ENCODE results near the gene SF3B4.

The SF3B4 gene

GRCh38 chr1:149885339-149886120 is 42.1 kb downstream of the SF3B4 start:
- Histone ChIP-seq H3K9ac (ENCODE audit: low read length) (peak overlapping the region; percentile 95), H3F3A (ENCODE audit: insufficient read depth, low read length) (peaks cover 8% of the 10 kb centered on the region), H3K27ac (ENCODE audit: low read depth, low read length, poor library complexity, severe bottlenecking) (peak overlapping the region; percentile 99)

GRCh38 chr1:149884433-149885338 is 42.9 kb downstream of the SF3B4 start:
- H3K4me2 ChIP-seq (ENCODE audit: low read length): peak overlapping the region; percentile 98
- no peaks in the 10 kb centered on the region for H3K36me3 ChIP-seq (ENCODE audit: insufficient read depth, low read length)
- no peaks in the 10 kb centered on the region for H3K27me3 ChIP-seq (ENCODE audit: insufficient read depth, low read length)
- H3K9me2 ChIP-seq (ENCODE audit: low read depth, low read length): no peaks in the 10 kb centered on the region
- no peak overlapping the region for H2AFZ ChIP-seq (ENCODE audit: low read length)
- peak overlapping the region; percentile 99 for H3K27ac ChIP-seq (ENCODE audit: low read depth, low read length, poor library complexity, severe bottlenecking)
- H3F3A ChIP-seq (ENCODE audit: insufficient read depth, low read length): peaks cover 8% of the 10 kb centered on the region
- TF ChIP-seq CTCF (IDR thresholded peaks at IDR 0.05; ENCODE audit: low read length) (no peak), EZH2 (IDR thresholded peaks at IDR 0.05; ENCODE audit: borderline replicate concordance, low read length) (no peak)
- H4K20me1 ChIP-seq (ENCODE audit: insufficient read depth, low read length): no peaks in the 10 kb centered on the region
- peak overlapping the region; percentile 73 for H3K4me3 ChIP-seq (ENCODE audit: low read depth, low read length, poor library complexity, severe bottlenecking)
- H3K4me1 ChIP-seq (ENCODE audit: insufficient read depth, low read length, severe bottlenecking): peaks cover 31% of the 10 kb centered on the region
- H3K79me2 ChIP-seq (ENCODE audit: insufficient read depth, low read length): no peaks in the 10 kb centered on the region
- H3K9me3 ChIP-seq (ENCODE audit: low read length): no peaks in the 10 kb centered on the region
- H3K9ac ChIP-seq (ENCODE audit: low read length): peak overlapping the region; percentile 95

More at GRCh38 chr1:149885339-149886120, 42.1 kb downstream of the SF3B4 start:
- H3K9me3 ChIP-seq (ENCODE audit: low read length): no peaks in the 10 kb centered on the region
- peak overlapping the region; percentile 73 for H3K4me3 ChIP-seq (ENCODE audit: low read depth, low read length, poor library complexity, severe bottlenecking)
- peak overlapping the region; percentile 98 for H3K4me2 ChIP-seq (ENCODE audit: low read length)
- H3K27me3 ChIP-seq (ENCODE audit: insufficient read depth, low read length): no peaks in the 10 kb centered on the region
- H3K4me1 ChIP-seq (ENCODE audit: insufficient read depth, low read length, severe bottlenecking): peaks cover 31% of the 10 kb centered on the region
- H3K79me2 ChIP-seq (ENCODE audit: insufficient read depth, low read length): no peaks in the 10 kb centered on the region
- H3K9me2 ChIP-seq (ENCODE audit: low read depth, low read length): no peaks in the 10 kb centered on the region
- no peaks in the 10 kb centered on the region for H4K20me1 ChIP-seq (ENCODE audit: insufficient read depth, low read length)
- no peak overlapping the region for H2AFZ ChIP-seq (ENCODE audit: low read length)
- no peak for TF ChIP-seq EZH2 (IDR thresholded peaks at IDR 0.05; ENCODE audit: borderline replicate concordance, low read length)
- no peak for TF ChIP-seq CTCF (IDR thresholded peaks at IDR 0.05; ENCODE audit: low read length)
- H3K36me3 ChIP-seq (ENCODE audit: insufficient read depth, low read length): no peaks in the 10 kb centered on the region

DNA sequence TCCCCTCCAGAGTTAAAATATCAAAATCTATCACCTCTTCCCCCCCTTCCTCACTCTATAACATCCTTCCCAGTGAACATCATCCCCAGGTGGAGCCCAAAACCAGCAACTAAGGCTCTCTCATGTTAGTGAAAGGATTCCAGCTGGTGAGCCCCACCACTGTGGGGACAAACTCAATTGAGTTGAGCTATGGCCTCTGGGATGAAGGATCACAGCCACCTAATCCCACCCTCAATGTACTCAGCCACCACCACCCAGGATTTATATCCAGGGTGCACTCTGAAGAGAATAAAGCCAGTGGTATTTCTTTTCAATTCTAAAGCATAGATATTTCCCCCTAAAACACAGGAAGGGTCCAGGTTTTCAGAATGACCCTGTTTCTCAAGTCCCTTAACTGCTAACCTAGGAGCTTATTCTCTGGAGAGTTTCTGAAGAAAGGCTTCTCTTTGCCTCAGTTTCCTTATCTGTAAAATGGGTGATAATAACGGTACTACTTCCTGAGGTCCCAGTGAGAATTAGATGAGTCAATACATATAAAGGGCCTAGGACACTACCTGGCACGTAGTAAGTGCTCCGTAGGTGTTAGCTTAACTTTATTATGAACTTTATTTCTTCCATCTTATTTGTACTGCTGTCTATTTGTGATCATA is 43.9 kb downstream of the SF3B4 start:
- no peaks in the 10 kb centered on the region for H3K9me3 ChIP-seq (ENCODE audit: low read length)
- TF ChIP-seq CTCF (IDR thresholded peaks at IDR 0.05; ENCODE audit: low read length) (no peak), EZH2 (IDR thresholded peaks at IDR 0.05; ENCODE audit: borderline replicate concordance, low read length) (no peak)
- H3K27me3 ChIP-seq (ENCODE audit: insufficient read depth, low read length): no peaks in the 10 kb centered on the region
- H3K4me2 ChIP-seq (ENCODE audit: low read length): peak overlapping the region; percentile 98
- no peaks in the 10 kb centered on the region for H3K9me2 ChIP-seq (ENCODE audit: low read depth, low read length)
- peak overlapping the region; percentile 95; the same call in 1 of the 2 replicates for H3K9ac ChIP-seq (ENCODE audit: low read length)
- H3K36me3 ChIP-seq (ENCODE audit: insufficient read depth, low read length): no peaks in the 10 kb centered on the region
- no peaks in the 10 kb centered on the region for H4K20me1 ChIP-seq (ENCODE audit: insufficient read depth, low read length)
- H3F3A ChIP-seq (ENCODE audit: insufficient read depth, low read length): peaks cover 8% of the 10 kb centered on the region
- no peak overlapping the region for H2AFZ ChIP-seq (ENCODE audit: low read length)
- H3K4me3 ChIP-seq (ENCODE audit: low read depth, low read length, poor library complexity, severe bottlenecking): peak overlapping the region; percentile 73
- H3K4me1 ChIP-seq (ENCODE audit: insufficient read depth, low read length, severe bottlenecking): peaks cover 26% of the 10 kb centered on the region
- no peaks in the 10 kb centered on the region for H3K79me2 ChIP-seq (ENCODE audit: insufficient read depth, low read length)
- peak overlapping the region; percentile 99 for H3K27ac ChIP-seq (ENCODE audit: low read depth, low read length, poor library complexity, severe bottlenecking)

Measured in OCI-LY1 (cell line).